Measurements from ENCODE around the gene KIN. TPM values are rescaled to one million over a fixed set of nuclear protein-coding genes. Genes with fewer than 3 reads are reported as not detected.

KIN gene
- polyA plus RNA-seq, 3 donors = 3.0 to 4.6 (median 3.1) TPM

DNA sequence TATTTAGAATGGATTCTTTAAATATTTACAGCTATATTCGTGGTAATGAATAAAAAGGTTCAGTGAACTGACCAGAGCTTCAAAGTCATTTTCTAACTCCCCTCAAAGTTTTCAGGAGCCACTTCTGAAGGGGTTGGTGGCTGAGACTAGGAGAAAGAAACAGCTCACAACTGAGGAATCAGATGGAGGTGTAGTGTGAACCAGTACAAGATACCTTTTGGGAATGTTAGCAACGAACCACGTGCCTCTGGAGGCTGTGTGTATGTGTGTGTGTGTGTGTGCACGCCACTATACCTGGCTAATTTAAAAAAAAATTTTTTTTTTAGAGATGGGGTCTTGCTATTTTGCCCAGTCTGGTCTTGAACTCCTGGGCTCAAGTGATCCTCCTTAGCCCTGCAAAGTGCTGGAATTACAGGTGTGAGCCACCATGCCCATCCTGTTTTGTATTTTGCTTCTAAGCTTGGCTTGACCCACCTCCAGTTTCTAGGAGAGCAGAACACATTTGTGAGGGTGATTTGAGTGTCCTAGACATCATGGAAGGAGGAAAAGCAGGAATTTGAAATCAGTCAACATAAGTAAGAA, 21.0 kb upstream of the KIN start:
- no peak overlapping the region for H3K4me3 Mint-ChIP-seq
- Histone ChIP-seq H3K9ac (ENCODE audit: insufficient read depth, low read length, poor library complexity, severe bottlenecking) (no peak overlapping the region), H3K4me1 (ENCODE audit: control insufficient read depth in 1 of 2, insufficient read depth in 2 of 2, low read length in 2 of 2) (no peaks in the 10 kb centered on the region), H3K4me3 (replicated peaks in 1 of 3; ENCODE audit: low read depth in 2 of 3, low read length in 3 of 3) (no peak overlapping the region), H2AFZ (ENCODE audit: insufficient read depth, low read depth, low read length, poor library complexity, severe bottlenecking) (no peak overlapping the region), H3K27me3 (ENCODE audit: control insufficient read depth in 2 of 2, insufficient read depth in 2 of 2, low read length in 2 of 2) (no peaks in the 10 kb centered on the region), H3K4me2 (replicated peaks; ENCODE audit: extremely low read depth, low read length, poor library complexity, severe bottlenecking) (no peak overlapping the region), H3K79me2 (ENCODE audit: insufficient read depth, low read length) (no peaks in the 10 kb centered on the region), H3K9me3 (replicated peaks in 1 of 2; ENCODE audit: control insufficient read depth in 1 of 2, insufficient read depth in 1 of 2, low read length in 2 of 2) (no peaks in the 10 kb centered on the region), H4K20me1 (ENCODE audit: insufficient read depth, low read length) (peaks cover 3% of the 10 kb centered on the region), H3K27ac (ENCODE audit: low read depth in 1 of 2, low read length in 2 of 2) (no peak overlapping the region), H3K36me3 (replicated peaks in 1 of 2; ENCODE audit: control insufficient read depth in 1 of 2, insufficient read depth in 2 of 2, low read length in 2 of 2) (peaks cover 43 to 52% of the 10 kb centered on the region in 2 donors)
- H3K4me1 Mint-ChIP-seq = peaks cover 1% of the 10 kb centered on the region
- peaks cover 0 to 2% (median 0%) of the 10 kb centered on the region in 7 donors for H3K9me3 Mint-ChIP-seq
- H3K27ac Mint-ChIP-seq = peak overlapping the region in 1 of 7 donors; percentile 35
- no peak for DNase-seq
- intact Hi-C loops (cut with micrococcal nuclease) = no loop called here
- peaks cover 0 to 3% (median 3%) of the 10 kb centered on the region in 3 donors for H3K27me3 Mint-ChIP-seq (ENCODE audit: low read depth in 3 of 3)
- 90% methylated on average over 2 of the region's 4 CpGs for WGBS (ENCODE audit: insufficient coverage)
- peaks cover 32 to 48% of the 10 kb centered on the region in 2 donors for H3K36me3 Mint-ChIP-seq
- TF ChIP-seq CTCF (IDR thresholded peaks at IDR 0.05) = no peak

- H3K36me3 ChIP-seq (replicated peaks in 1 of 2; ENCODE audit: control insufficient read depth in 1 of 2, insufficient read depth in 2 of 2, low read length in 2 of 2) = peaks cover 79 to 92% of the 10 kb centered on the region in 2 donors
- H3K4me2 ChIP-seq (replicated peaks; ENCODE audit: extremely low read depth, low read length, poor library complexity, severe bottlenecking) = no peak overlapping the region
- H3K79me2 ChIP-seq (ENCODE audit: insufficient read depth, low read length) = no peaks in the 10 kb centered on the region
- Mint-ChIP-seq H3K36me3 (peaks cover 64 to 87% of the 10 kb centered on the region in 2 donors), H3K4me3 (no peak overlapping the region), H3K27me3 (ENCODE audit: low read depth in 3 of 3) (no peaks in the 10 kb centered on the region), H3K27ac (no peak overlapping the region), H3K4me1 (no peaks in the 10 kb centered on the region), H3K9me3 (no peaks in the 10 kb centered on the region)
- no peaks in the 10 kb centered on the region for H3K4me1 ChIP-seq (ENCODE audit: control insufficient read depth in 1 of 2, insufficient read depth in 2 of 2, low read length in 2 of 2)
- H3K27ac ChIP-seq (ENCODE audit: low read depth in 1 of 2, low read length in 2 of 2) = no peak overlapping the region
- no peak overlapping the region for H3K9ac ChIP-seq (ENCODE audit: insufficient read depth, low read length, poor library complexity, severe bottlenecking)
- H2AFZ ChIP-seq (ENCODE audit: insufficient read depth, low read depth, low read length, poor library complexity, severe bottlenecking) = no peak overlapping the region
- H3K27me3 ChIP-seq (ENCODE audit: control insufficient read depth in 2 of 2, insufficient read depth in 2 of 2, low read length in 2 of 2) = no peaks in the 10 kb centered on the region
- WGBS (ENCODE audit: insufficient coverage) = 100% methylated on average over 1 of the region's 2 CpGs
- TF ChIP-seq CTCF (IDR thresholded peaks at IDR 0.05) = no peak
- peaks cover 10% of the 10 kb centered on the region for H4K20me1 ChIP-seq (ENCODE audit: insufficient read depth, low read length)
- H3K9me3 ChIP-seq (replicated peaks in 1 of 2; ENCODE audit: control insufficient read depth in 1 of 2, insufficient read depth in 1 of 2, low read length in 2 of 2) = no peaks in the 10 kb centered on the region
- no peak for DNase-seq
- intact Hi-C loops (cut with micrococcal nuclease) = no loop called here
- H3K4me3 ChIP-seq (replicated peaks in 1 of 3; ENCODE audit: low read depth in 2 of 3, low read length in 3 of 3) = no peak overlapping the region
These were observed 16.9 kb upstream of the KIN start for GRCh38 chr10:7804741-7805140.

Measured in CD14-positive monocyte (primary cell).